Skin of body (tissue), 2 donors: ENCODE results near the gene FNDC5. TPM values are rescaled to one million over a fixed set of nuclear protein-coding genes. Genes with fewer than 3 reads are reported as not detected.
"Not testable (repeated sequence)": the region's sequence is repeated elsewhere in the genome, so short reads cannot be mapped to it uniquely, and the experiment has no call there.

ENCODE experiments used
- DNase-seq: peaks from one replicate; lab custom pipeline; 2025; lab: John Stamatoyannopoulos, UW
- total RNA-seq: library from RNA; depleted of rRNA; stranded (reverse); fragments of >200 nt; gene quantifications from one replicate; pipeline ENCODE4 v1.2.3, GENCODE V29; 2014

Gene FNDC5
- 25.4 TPM for total RNA-seq

GRCh38 chr1:32870615-32871363, at the start of gene FNDC5:
TSS of gene FNDC5 (minus strand) at chr1:32870912.
- DNase-seq: no peak

DNA sequence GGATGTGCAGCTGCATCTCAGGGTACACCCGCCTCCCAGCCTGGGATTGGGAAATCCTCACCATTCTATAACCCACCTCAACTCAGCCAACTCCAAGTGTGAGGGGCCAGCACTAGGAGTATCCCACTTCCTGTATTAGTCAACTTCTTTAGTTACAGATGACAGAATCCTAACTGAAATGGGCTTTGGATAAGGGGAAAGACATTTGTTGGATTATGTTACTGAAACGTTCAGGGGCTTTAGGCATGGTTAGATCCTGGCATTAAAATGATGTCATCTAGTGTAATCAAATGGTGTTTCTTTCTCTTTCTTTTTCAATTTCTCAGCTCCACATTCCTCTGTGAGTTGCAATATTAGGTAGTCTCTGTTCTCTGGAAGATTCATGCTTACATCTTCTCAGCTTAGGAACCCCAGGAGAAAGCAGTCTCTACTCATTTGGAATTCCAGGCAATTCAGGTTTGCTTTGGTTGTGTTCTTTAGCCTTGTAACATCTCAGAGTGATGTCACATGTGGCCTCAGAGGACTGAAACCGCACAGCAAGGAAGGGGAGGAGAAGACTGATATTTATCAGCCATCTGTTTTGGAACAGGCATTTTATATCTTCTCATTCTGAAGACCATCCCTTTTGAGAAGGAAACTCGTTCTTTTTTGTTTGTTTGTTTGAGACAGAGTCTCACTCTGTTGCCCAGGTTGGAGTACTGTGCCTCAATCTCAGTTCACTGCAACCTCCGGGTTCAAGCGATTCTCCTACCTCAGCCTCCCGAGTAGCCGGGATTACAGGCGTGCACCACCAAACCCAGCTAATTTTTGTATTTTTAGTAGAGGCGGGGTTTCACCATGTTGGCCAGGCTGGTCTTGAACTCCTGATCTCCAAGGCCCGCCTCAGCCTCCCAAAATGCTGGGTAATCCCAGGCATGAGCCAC, 49.4 kb upstream of the FNDC5 start:
- peak; percentile 7 for DNase-seq

DNA sequence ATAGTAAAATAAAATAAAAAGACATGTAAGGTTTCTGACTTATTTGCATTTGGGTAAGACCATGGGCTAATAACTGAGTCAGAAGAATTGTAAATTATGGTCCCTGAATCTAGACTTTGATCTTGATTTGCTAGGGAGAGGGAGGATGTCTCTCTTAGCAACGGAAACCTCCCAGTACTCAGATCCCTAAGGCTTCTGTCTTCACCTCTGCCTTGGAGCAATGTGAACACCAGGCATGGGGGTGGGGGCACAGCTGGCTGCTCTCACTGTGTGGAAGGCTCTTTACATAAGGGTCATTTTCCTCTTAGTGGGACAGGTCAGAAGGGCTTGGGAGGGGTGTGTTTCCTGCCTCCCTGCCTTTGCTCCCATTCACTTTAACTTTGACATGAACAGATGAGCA, 47.5 kb upstream of the FNDC5 start:
- no peak for DNase-seq

DNA sequence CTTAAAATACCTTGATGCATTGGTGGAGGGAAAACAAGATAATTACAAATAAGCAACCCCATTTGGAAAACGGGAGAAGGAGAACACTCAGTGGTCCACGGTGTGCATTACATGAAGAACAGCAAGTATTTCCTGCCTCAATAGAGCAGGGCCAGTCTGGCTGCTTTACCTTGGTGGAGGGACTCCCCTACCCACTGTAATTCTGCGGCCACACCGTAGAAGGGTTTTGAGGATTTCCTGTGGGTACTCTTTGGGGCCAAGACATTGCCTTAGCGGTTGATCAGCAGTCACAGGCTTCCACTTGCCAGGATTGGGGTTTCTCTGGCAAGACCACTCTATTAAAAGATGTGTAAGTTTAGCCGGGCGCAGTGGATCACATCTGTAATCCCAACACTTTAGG, 46.8 kb upstream of the FNDC5 start:
- no peak for DNase-seq

- no peak for DNase-seq
Measured at GRCh38 chr1:32915766-32916706, 45.3 kb upstream of the FNDC5 start.

- DNase-seq: no peak
Measured at GRCh38 chr1:32910319-32910718, 39.6 kb upstream of the FNDC5 start.

DNA sequence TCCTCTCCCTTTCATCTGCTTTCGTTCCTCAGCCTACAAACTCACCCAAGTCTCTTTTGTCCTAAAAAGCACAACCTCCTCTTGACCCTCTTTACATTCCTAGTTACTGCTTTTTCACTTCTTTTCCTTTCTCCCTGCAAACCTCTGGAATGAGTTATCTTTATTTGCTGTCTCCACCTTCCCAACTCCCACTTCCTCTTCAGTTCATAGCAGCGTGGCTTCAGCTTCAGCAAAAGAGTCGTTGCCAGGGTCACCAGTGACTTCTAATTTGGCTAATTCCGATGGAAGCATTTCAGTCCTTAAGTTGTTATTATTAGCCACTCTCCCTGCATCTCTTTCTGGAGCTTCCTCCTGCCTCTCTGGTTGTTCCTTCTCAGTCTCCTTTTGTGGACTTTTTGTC, 36.7 kb upstream of the FNDC5 start:
- no peak for DNase-seq

- DNase-seq: no peak
Measured at GRCh38 chr1:32906654-32907053, 35.9 kb upstream of the FNDC5 start.

DNA sequence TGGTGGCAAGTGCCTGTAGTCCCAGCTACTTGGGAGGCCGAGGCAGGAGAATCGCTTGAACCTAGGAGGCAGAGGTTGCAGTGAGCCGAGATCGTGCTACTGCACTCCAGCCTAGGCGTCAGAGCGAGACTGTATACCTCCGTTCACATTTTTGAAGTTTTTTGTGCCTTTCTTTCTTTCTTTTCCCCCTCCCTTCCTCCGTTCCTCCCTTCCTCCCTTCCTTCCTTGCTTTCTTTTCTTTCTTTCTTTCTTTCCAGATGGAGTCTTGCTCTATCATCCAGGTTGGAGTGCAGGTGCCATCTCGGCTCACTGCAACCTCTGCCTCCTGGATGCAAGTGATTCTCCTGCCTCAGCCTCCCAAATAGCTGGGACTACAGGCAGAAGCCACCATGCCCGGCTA, 34.9 kb upstream of the FNDC5 start:
- not testable (repeated sequence) for DNase-seq

DNA sequence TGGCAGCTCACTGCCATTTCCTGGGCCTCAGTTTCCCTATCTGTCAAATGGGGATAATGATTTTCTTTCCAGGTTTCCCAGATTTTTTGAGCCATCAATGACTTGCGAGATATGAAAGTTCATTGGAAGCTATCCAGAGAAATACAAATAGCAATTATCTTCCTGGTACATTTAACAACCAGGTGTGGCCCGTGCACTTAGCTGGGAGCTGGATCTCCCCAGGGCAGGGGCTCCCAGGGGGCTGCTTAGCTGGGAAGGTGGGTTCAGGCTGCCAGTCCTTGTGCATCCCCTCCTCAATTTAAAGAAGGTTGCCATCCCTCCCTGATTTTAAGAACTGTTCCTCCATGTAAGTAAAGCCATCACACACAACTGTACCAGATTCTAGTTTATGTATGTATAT, 34.1 kb upstream of the FNDC5 start:
- DNase-seq: no peak

DNA sequence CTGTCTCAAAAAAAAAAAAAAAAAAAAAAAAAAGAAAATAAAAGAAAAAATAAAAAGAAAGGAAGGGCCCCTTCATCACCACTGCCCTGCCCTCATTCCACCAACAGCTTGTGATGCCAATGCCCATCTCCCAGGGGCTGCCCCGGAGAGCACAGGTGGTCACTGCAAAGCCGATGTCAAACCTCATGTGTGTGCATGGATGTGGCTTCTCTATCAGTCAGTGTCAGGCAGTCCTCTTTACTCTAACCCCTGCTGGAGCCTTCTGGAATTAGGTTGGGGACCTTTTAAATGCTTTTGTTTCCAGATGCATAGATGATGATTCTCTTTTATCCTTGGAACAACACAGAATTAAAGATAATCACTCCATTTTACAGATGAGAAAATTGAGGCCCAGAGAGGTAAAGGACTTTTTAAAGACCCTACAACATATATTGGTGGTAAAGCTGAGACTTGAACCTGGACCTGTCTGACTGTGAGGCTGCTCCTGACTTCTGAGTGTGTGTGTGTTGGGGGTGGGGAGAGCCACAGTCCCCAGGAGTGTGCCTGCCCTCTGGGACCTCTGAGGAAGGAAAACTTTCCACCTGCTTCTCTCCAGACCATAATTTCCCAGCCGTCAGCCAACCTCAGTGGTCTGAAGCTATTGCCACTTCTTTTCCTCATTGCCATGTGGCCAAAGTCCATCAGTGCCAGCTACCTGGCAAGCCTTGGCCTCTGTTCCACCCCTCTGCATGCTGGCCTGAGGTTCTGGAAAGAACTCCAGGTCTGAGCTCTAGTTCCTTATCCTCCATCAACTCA, 33.5 kb upstream of the FNDC5 start:
- no peak for DNase-seq

DNA sequence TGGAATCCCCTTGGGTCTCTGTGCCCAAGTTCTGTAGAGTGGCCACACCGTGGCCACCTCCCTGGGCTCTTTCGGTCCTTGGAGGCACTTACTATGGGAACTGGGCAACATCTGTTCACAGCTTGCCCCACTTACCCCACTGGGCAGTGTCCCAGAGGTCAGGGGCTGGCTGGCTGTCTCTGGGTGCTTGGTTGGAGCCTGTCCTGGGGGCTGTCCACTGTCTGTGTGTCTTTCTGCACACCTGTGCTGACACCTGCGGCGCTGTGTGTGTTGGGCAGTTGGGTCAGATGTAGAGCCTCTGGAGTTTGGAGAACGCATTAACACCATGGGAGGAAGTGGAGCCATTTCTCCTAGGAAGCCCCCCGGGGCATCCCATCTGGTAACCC, 31.8 kb upstream of the FNDC5 start:
- DNase-seq: no peak

DNA sequence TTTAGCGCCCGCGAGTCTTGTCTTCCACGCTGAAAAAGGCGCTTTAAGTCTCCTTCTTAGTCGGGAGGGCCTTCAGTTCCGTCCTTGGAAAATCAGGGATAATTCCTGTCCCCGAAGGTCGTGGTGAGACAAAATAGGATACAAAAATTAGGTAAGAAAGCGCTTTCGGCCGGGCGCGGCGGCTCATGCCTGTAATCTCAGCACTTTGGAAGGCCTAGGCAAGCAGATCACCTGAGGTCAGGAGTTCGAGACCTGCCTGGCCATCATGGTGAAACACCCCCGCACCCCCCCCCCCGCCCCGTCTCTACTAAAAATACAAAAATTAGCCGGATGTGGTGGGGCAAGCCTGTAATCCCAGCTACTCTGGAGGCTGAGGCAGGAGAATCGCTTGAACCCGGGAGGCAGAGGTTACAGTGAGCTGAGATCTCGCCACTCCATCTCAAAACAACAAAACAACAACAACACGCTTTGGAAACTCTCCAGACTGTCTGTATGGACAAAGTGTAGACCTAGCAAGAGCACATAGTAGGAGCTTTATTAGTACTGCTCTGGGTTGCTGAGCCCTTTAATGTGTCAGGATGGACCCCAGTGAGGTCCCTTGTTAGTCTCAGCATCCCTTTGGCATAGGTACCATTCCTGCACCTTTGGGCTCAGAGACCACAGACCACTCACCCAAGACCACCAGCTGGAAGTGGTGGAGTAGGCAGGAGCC, 31.3 kb upstream of the FNDC5 start:
- no peak for DNase-seq

GRCh38 chr1:32900956-32901822, 30.5 kb upstream of the FNDC5 start, which contains the start of gene TMEM54:
TSS of gene TMEM54 (minus strand) at chr1:32901389. CDS start at chr1:32901238, 151 bp downstream.
- no peak for DNase-seq

- DNase-seq: no peak
Measured at GRCh38 chr1:32900371-32900955, 29.8 kb upstream of the FNDC5 start.

- no peak for DNase-seq
Measured at GRCh38 chr1:32899586-32900296, 29.0 kb upstream of the FNDC5 start.

GRCh38 chr1:32898958-32899357, 28.2 kb upstream of the FNDC5 start:
- no peak for DNase-seq

GRCh38 chr1:32898056-32898455, 27.3 kb upstream of the FNDC5 start:
- DNase-seq: no peak
